Gastroesophageal sphincter (tissue), 3 donors: ENCODE measurements around the gene PRKCI.

Experiments used
- POLR2A ChIP-seq, 2 donors: fragments of 450-650 bp; IDR thresholded peaks; one replicate each; pipeline ENCODE4 v1.6.1; 2017; ENCODE audit warnings: antibody characterized with exemption in 2 of 2, mild to moderate bottlenecking in 2 of 2, moderate library complexity in 1 of 2
- POLR2AphosphoS5 ChIP-seq: sonication (generic); formaldehyde crosslinking; IDR thresholded peaks from one replicate; pipeline ENCODE4 v1.6.1; 2017; ENCODE audit warnings: antibody characterized with exemption
- TF ChIP-seq, protein P1 (sequence below), 4 experiments: fragments of 200-600 bp in 2 of 4; fragments of 450-650 bp in 2 of 4; sonication (generic) in 1 of 4; IDR thresholded peaks; one replicate each; pipeline ENCODE4 v1.5.1; 2017 to 2019; ENCODE audit warnings: antibody characterized with exemption in 4 of 4, mild to moderate bottlenecking in 2 of 4, moderate library complexity in 2 of 4

DNA sequence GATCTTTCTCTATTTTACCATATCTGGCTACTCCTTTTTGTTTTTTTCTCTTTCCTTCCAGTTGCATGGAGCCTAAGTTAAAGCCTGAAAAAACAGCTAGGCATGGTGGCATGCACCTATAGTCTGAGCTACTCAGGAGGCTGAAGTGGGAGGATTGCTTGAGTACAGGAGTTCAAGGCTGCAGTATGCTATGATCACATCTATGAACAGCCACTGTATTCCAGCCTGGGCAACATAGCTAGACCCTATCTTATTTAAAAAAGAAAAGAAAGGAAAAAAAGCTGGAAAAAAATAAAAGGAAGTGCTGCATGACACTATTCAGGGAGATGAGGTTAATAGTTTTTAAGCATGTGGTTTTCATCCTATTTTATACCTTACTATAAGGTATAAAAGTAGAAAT, 131.3 kb downstream of the PRKCI start:
- TF ChIP-seq, protein P1, sequence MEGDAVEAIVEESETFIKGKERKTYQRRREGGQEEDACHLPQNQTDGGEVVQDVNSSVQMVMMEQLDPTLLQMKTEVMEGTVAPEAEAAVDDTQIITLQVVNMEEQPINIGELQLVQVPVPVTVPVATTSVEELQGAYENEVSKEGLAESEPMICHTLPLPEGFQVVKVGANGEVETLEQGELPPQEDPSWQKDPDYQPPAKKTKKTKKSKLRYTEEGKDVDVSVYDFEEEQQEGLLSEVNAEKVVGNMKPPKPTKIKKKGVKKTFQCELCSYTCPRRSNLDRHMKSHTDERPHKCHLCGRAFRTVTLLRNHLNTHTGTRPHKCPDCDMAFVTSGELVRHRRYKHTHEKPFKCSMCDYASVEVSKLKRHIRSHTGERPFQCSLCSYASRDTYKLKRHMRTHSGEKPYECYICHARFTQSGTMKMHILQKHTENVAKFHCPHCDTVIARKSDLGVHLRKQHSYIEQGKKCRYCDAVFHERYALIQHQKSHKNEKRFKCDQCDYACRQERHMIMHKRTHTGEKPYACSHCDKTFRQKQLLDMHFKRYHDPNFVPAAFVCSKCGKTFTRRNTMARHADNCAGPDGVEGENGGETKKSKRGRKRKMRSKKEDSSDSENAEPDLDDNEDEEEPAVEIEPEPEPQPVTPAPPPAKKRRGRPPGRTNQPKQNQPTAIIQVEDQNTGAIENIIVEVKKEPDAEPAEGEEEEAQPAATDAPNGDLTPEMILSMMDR (IDR thresholded peaks at IDR 0.05): no peak
- TF ChIP-seq POLR2A (IDR thresholded peaks at IDR 0.05) (no peak), POLR2AphosphoS5 (no peak)
